HL-60 (cell line): ENCODE measurements around the gene TPCN2.

ENCODE experiments used
- DNase-seq, 2 experiments: peaks; one replicate each; pipeline ENCODE4 v3.0.0-alpha.2; 2010 to 2020; ENCODE audit warnings: low read depth in 1 of 2, low spot score in 1 of 2
- H3K27ac ChIP-seq: fragments of 250-450 bp; sonication (Bioruptor Pico); replicated peaks from 2 replicates; pipeline ENCODE4 v1.5.1; 2020; ENCODE audit warnings: mild to moderate bottlenecking, moderate library complexity
- H3K27me3 ChIP-seq: fragments of 250-450 bp; sonication (Bioruptor Pico); 2 replicates; pipeline ENCODE4 v1.5.1; 2021; ENCODE audit warnings: mild to moderate bottlenecking, moderate library complexity; ENCODE audit not compliant: insufficient read depth, poor library complexity, severe bottlenecking
- H3K4me3 ChIP-seq: replicated peaks from 2 replicates; pipeline ENCODE4 v1.5.1; 2011; ENCODE audit warnings: mild to moderate bottlenecking, control low read depth, low read length; ENCODE audit not compliant: insufficient read depth
- CTCF ChIP-seq: IDR thresholded peaks from one replicate; pipeline ENCODE4 v1.5.1; 2011; ENCODE audit warnings: low read length, control low read depth, inconsistent platforms; ENCODE audit not compliant: insufficient read depth
- GABPA ChIP-seq: IDR thresholded peaks from 2 replicates; pipeline ENCODE4 v1.6.1; 2012; ENCODE audit warnings: low read depth
- POLR2AphosphoS5 ChIP-seq: IDR thresholded peaks from 2 replicates; pipeline ENCODE4 v1.6.1; 2012; ENCODE audit warnings: low read depth
- REST ChIP-seq: IDR thresholded peaks from 2 replicates; pipeline ENCODE4 v1.6.1; 2012; ENCODE audit warnings: low read depth; ENCODE audit not compliant: insufficient replicate concordance
- SPI1 ChIP-seq: IDR thresholded peaks from 2 replicates; pipeline ENCODE4 v1.6.1; 2012; ENCODE audit warnings: low read depth, mild to moderate bottlenecking, borderline replicate concordance

TPCN2 gene

GRCh38 chr11:69101792-69102695, 53.3 kb downstream of the TPCN2 start:
- DNase-seq: no peak
- TF ChIP-seq REST: no peak
- no peak for TF ChIP-seq CTCF
- H3K4me3 ChIP-seq: no peak overlapping the region
- no peak overlapping the region for H3K27ac ChIP-seq
- no peaks in the 10 kb centered on the region for H3K27me3 ChIP-seq

GRCh38 chr11:69102732-69103615, 54.2 kb downstream of the TPCN2 start:
- Histone ChIP-seq H3K4me3 (no peak overlapping the region), H3K27me3 (no peaks in the 10 kb centered on the region), H3K27ac (no peak overlapping the region)
- no peak for TF ChIP-seq REST
- TF ChIP-seq GABPA: no peak
- no peak for TF ChIP-seq SPI1
- TF ChIP-seq CTCF: no peak
- TF ChIP-seq POLR2AphosphoS5: no peak
- DNase-seq: no peak

GRCh38 chr11:69104212-69104855, 55.6 kb downstream of the TPCN2 start:
- no peak for DNase-seq
- TF ChIP-seq POLR2AphosphoS5 (no peak), GABPA (no peak), CTCF (no peak), SPI1 (no peak)
- Histone ChIP-seq H3K27me3 (no peaks in the 10 kb centered on the region), H3K27ac (no peak overlapping the region), H3K4me3 (no peak overlapping the region)
